SH-SY5Y (cell line): Measurements from ENCODE around the gene MEIKIN.

ENCODE experiments used
- GATA2 ChIP-seq: IDR thresholded peaks from 2 replicates; pipeline ENCODE4 v1.6.1; 2011; ENCODE audit warnings: mild to moderate bottlenecking, low read depth, low read length
- GATA3 ChIP-seq: IDR thresholded peaks from 2 replicates; pipeline ENCODE4 v1.6.1; 2011; ENCODE audit warnings: low read depth, mild to moderate bottlenecking, low read length, moderate library complexity

DNA sequence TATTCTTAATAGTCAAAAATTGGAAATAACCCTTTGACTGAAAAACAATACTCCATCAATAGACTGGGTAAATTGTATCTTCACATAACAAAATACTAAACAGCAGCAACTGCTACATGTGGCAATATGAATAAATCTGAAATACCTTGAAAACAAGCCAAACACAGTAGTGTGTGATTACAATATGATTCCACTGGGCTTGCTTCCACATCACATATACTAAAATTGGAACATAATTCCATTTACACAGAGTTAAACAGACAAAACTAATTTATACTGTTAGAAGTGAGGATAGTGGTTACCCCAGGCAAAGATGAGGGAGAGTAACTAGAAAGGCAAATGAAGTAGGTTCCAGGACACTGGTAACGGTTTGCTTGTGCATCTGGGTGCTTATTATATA is 169.0 kb downstream of the MEIKIN start:
- TF ChIP-seq GATA3, result no peak
- TF ChIP-seq GATA2, result no peak
